NCI-H128 (cell line): ENCODE results near the gene TMEM108.

Experiments used
- DNase-seq: peaks from one replicate; lab custom pipeline; 2025; ENCODE audit not compliant: unreplicated experiment; lab: John Stamatoyannopoulos, UW

The TMEM108 gene

DNA sequence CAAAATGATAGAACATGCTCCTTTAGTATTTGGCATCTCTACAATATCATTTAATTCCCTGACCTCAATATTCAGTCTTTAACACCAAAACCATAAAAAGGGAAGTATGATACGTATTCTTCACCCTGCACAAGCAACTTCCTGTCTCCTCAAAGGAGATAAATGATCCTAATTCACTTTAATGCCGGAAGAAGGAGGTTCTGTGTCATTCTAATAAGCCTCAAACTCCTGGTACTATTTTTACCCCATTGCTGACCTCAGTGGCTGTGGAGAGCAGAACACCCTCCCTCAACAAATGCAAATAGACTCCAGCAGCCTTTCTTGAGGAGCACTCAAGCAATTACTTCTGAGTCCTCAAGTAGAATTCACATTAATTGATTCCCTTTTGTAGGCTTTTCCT, 173.3 kb downstream of the TMEM108 start:
- DNase-seq = no peak

GRCh38 chr3:133211856-133212255, 173.7 kb downstream of the TMEM108 start:
- DNase-seq = no peak

DNA sequence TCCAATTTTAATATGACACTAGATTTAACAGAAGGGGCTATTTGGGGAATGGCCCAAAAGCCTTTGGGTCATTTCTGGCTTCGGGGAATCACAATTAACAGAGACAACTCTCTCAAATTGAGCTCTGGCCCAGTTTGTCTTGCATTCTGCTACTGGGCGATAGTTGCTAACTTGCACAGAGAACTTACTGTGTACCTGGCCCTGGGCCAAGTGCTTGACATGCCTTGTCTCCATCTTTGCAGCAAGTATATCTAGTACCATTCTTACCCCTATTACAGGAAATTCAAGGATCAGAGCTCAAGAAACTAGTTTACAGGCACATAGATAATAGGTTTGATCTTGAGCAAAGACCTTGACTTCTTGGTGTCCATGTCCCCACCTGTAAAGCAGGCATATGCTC, 175.7 kb downstream of the TMEM108 start:
- DNase-seq = no peak

DNA sequence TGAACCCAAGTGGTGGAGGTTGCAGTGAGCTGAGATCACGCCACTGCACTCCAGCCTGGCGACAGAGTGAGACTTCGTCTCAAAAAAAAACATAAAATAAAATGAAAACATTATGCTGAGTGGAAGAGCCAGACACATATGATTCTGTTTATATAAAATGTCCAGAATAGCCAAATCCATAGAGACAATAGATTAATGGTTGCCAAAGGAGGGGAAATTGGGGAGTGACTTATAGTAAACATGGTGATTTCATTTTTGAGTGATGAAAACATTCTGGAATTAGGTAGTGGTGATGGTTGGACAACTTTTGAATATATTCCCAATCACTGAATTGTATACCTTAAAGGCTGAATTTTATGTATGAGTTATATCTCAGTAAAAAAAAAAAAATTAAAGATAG, 189.6 kb downstream of the TMEM108 start:
- no peak for DNase-seq

DNA sequence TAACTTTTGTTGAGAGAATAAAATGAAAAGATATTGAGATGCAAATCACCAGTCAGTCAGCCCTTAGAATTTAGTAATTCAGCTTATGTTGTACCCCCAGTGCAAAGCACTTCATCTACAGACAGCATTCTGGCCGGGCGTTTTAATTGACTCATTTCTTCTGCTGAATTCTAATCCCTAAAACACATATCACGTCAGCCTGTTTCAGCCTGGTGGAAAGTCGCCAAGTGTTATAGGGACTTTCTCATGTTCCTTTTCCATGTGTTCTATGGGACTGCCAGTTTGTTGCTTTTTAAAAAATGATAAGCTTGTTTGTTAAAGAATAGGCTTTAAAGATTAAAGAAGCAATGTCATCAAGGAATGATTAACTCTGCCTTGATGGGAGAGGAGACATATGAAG, 192.0 kb downstream of the TMEM108 start:
- DNase-seq = peak; percentile 23

GRCh38 chr3:133236901-133237300, 198.7 kb downstream of the TMEM108 start:
- DNase-seq = no peak

- no peak for DNase-seq
Observed at GRCh38 chr3:133237380-133237779, 199.2 kb downstream of the TMEM108 start.

DNA sequence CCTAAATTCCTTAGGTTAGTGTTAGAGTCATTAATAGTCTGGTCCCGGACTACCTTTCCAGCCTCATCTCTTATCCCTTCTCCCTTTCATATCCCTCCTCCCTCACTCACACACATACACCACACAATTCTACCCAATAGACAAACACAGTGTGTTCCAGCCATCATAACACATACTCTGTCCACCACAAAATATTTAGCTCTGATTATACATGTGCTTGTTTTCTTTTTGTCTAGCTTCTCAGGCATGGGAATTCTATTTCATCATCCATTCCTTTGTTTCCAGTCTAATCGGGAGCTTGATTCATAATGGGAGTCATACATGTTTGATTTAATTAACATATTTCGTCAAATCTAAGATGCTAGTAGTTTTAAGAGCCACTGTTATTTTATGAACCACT, 199.8 kb downstream of the TMEM108 start:
- DNase-seq = no peak

- no peak for DNase-seq
Observed at GRCh38 chr3:133246119-133246518, 207.9 kb downstream of the TMEM108 start.

GRCh38 chr3:133246773-133247172, 208.6 kb downstream of the TMEM108 start:
- no peak for DNase-seq

DNA sequence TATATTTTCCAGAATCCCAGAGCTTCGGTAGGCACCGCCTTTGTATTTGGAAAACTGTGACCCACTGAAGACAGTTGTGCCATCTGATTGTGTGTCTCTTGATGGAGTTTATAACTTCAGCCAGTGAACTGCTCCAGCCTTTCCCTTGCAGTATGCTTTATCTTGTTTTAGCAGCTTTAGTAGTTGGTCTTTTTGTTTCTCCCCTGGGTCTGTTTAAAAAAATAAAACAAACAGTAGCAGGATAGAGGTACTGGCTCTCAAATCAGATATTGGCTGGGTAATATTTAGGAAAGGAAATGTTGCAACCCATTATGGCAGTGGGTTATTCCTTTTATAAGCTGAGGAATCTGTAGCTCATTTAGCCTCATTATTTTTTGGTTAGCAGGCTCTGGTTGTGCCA, 210.2 kb downstream of the TMEM108 start:
- DNase-seq = no peak

- no peak for DNase-seq
Observed at GRCh38 chr3:133249490-133249889, 211.3 kb downstream of the TMEM108 start.

GRCh38 chr3:133254151-133254550, 216.0 kb downstream of the TMEM108 start:
- no peak for DNase-seq

DNA sequence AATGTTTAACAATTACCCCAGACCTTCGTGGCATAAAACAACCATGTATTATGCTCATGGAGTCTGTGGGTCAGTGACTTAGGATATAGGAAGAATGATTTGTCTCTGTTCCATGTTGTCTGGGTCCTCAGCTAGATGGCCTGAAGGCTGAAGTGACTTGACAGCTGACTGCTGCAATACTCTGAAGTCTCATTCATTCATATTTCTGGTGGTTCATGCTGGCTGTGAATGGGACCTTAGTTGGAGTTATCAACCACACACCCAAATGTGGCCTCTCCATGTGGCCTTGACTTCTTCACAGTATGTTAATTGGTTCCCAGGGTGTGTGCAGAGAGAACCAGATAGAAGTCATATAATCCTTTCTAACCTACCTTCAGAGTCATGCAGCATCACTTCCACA, 216.5 kb downstream of the TMEM108 start:
- no peak for DNase-seq

GRCh38 chr3:133256787-133257483, 218.7 kb downstream of the TMEM108 start:
- no peak for DNase-seq

DNA sequence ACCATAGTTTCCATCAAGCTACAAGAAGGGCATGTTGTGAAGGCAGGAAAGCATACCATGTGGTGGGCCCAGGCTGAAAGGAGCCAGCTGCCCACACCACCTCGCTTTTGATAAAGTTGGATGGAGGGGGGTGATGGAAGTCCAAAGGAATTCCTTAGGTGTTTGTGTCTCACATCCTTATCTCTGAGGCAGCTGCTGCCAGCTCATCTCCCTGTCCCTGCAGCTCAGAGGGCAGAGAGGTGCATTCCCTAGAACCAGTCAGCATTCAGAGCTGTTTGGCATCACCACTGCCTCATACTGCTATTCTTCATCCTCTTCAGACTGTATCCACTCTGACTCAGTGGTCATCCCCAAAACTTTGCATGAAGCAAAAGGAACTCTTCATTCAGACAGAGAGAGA, 220.2 kb downstream of the TMEM108 start:
- DNase-seq = no peak

- DNase-seq = no peak
Observed at GRCh38 chr3:133259767-133260166, 221.6 kb downstream of the TMEM108 start.

DNA sequence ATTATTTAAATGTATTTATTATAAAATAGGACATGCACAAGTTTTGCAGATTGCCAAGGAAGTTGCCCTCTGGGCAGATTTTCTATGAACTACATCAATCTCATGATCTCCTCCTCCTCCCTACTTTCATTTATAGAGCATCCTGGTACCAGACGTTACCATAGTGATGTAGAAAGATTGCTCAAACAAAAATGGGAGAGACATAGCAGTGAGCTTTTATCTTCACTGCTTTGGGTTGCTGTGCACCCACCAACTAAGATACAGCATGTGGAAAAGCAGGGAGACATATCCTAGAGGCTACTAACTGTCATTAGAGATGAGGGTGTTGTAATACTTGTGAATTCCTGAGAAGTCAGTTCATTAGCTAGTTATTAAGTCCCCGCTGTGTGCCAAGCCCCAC, 224.1 kb downstream of the TMEM108 start:
- no peak for DNase-seq

- no peak for DNase-seq
Observed at GRCh38 chr3:133264920-133265319, 226.7 kb downstream of the TMEM108 start.

DNA sequence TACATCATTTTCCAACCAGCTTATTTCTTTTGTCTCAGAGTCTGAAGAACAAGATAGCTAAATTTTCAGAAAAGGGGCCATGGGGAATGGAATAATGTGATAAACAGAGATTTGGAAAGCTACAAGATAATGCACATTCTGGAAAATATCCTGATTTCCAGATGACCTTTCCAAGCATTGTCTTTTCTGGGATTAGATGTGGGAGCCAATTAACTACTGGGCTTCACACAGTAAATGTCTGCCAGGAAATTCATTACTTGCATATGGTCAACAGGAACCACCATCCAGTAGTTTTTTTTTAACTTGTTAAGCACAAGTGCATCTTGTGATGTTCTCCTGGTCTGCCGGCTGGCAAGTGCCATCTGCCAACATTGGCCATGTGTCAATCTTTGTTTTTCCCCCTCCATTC, 230.5 kb downstream of the TMEM108 start:
- DNase-seq = no peak

DNA sequence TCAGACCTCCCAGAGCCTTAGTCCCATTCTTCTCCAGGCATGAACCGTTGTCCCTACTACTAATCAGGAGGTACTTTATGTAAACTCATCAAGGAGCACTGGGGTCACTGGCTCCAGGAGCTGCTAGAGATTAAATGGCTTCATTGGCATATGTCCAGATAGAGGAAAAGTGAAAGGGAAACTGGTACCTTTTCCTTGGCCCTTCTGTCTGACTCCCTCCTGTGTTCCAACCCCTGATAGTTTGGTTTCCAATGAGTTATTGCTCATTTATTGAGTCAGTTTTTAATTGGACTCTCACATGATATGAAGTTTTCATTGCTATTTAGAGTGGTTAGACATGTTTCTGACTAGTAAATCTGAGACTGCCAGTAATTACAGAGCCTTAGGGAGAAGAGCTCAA, 231.2 kb downstream of the TMEM108 start:
- peak; percentile 42 for DNase-seq

DNA sequence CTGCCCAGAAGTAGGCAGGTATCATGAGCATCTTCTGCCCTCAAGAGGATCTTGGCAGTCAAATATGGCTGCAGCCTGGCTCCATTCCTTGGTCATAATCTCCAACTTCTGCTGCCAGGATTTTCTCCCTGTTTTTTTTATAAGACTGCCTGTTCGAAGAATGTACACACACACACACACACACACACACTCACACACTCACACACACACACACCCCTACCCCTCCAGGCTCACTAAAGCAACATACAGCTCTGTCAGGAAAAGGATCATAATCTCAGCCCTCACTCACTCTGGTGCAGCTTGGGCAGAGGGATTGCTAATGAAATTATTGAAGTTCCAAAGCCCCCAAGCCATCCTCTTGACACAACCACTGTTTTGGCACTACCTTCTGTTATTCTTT, 232.4 kb downstream of the TMEM108 start:
- DNase-seq = no peak

- DNase-seq = no peak
Observed at GRCh38 chr3:133271042-133271441, 232.9 kb downstream of the TMEM108 start.
